Stimulated activated effector memory CD8-positive, alpha-beta T cell treated with anti-CD3 and anti-CD28 coated beads, Interleukin-12 subunit alpha, Interleukin-12 subunit beta, amount 100 ng/mL, for 72 hours (primary cell): Measurements from ENCODE around the gene KCND3.

Experiments
- ATAC-seq: fragments of 150-1000 bp; cut with Tn5 transposase; 2 replicates; pipeline ENCODE4 v1.10.0; 2021
- DNase-seq, 2 donors: peaks; one replicate each; pipeline ENCODE4 v3.0.0; 2021 to 2022; ENCODE audit warnings: low spot score in 2 of 2
- H3K27ac Mint-ChIP-seq: one replicate; pipeline ENCODE4 v1.8.0; 2022; ENCODE audit warnings: mild to moderate bottlenecking, mixed read lengths
- H3K36me3 Mint-ChIP-seq: one replicate; pipeline ENCODE4 v1.8.0; 2022; ENCODE audit warnings: mild to moderate bottlenecking, mixed read lengths
- H3K4me1 Mint-ChIP-seq: one replicate; pipeline ENCODE4 v1.8.0; 2022; ENCODE audit warnings: mixed read lengths
- H3K4me3 Mint-ChIP-seq: one replicate; pipeline ENCODE4 v1.8.0; 2022; ENCODE audit warnings: mild to moderate bottlenecking, mixed read lengths
- H3K9me3 Mint-ChIP-seq: one replicate; pipeline ENCODE4 v1.8.0; 2022; ENCODE audit warnings: mixed read lengths

Gene KCND3

GRCh38 chr1:112000048-112000447 lies 10.6 kb upstream of the KCND3 start:
- no peak overlapping the region for H3K27ac Mint-ChIP-seq
- no peaks in the 10 kb centered on the region for H3K4me1 Mint-ChIP-seq
- no peaks in the 10 kb centered on the region for H3K36me3 Mint-ChIP-seq
- no peak overlapping the region for H3K4me3 Mint-ChIP-seq
- no peak for DNase-seq
- ATAC-seq = no peak
- H3K9me3 Mint-ChIP-seq = no peaks in the 10 kb centered on the region

GRCh38 chr1:111998332-111998731 lies 8.9 kb upstream of the KCND3 start:
- DNase-seq (no peak), ATAC-seq (no peak)
- H3K36me3 Mint-ChIP-seq = no peaks in the 10 kb centered on the region
- no peak overlapping the region for H3K27ac Mint-ChIP-seq
- H3K4me1 Mint-ChIP-seq = no peaks in the 10 kb centered on the region
- H3K9me3 Mint-ChIP-seq = no peaks in the 10 kb centered on the region
- H3K4me3 Mint-ChIP-seq = no peak overlapping the region

- no peak overlapping the region for H3K4me3 Mint-ChIP-seq
- H3K4me1 Mint-ChIP-seq = peaks cover 6% of the 10 kb centered on the region
- no peaks in the 10 kb centered on the region for H3K9me3 Mint-ChIP-seq
- H3K27ac Mint-ChIP-seq = no peak overlapping the region
- DNase-seq (no peak), ATAC-seq (no peak)
- no peaks in the 10 kb centered on the region for H3K36me3 Mint-ChIP-seq
These were observed 3.0 kb upstream of the KCND3 start for GRCh38 chr1:111992476-111992875.

- Mint-ChIP-seq H3K36me3 (no peaks in the 10 kb centered on the region), H3K27ac (no peak overlapping the region), H3K4me1 (peaks cover 6% of the 10 kb centered on the region), H3K9me3 (no peaks in the 10 kb centered on the region), H3K4me3 (peak overlapping the region; percentile 54)
- ATAC-seq (no peak), DNase-seq (no peak)
These were observed 1.6 kb upstream of the KCND3 start for GRCh38 chr1:111990878-111991718.

DNA sequence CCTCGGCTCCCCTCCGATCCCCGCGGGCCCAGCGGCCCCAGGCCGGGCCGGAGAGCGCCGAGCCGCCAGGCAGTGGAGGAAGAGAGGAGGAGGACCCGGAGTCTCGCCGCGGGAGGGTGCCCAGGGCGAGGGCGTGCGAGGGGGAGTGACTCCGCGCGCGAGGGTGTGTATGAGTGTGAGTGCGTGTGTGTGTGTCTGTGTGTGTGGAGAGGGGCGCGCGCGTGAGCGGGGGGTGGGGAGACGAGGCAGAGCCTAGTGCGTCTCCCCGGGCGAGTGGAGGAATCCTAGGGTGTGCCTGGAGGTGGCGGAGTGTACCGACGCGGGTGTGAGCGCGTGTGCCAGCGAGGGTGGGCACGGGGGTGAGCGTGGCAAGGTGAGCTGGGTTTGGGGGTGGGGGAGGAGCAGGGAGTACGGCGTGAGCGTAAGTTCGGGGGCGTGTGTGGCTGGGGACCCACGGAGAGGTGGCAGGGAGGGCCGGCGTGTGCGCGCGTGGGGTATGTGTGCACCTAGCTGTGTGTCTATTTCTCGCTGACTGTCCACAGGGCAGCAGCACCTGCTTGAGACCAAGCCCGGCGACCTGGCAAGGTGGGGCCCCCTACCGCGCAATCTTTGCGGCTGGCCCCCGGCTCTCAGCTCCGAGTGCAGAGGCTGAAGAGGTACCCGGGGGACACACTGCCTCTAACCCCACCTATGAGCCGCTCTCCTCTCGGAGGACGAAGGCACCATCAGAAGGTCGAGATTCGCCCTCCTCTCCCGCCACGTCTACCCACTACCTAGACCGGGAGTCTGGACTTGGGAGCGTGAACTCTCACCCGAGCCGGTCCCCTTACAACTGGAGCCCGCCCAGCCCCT lies 784 bp upstream of the KCND3 start:
- peaks cover 6% of the 10 kb centered on the region for H3K4me1 Mint-ChIP-seq
- H3K9me3 Mint-ChIP-seq = no peaks in the 10 kb centered on the region
- no peaks in the 10 kb centered on the region for H3K36me3 Mint-ChIP-seq
- ATAC-seq (no peak), DNase-seq (no peak)
- H3K27ac Mint-ChIP-seq = no peak overlapping the region
- H3K4me3 Mint-ChIP-seq = peak overlapping the region; percentile 54

DNA sequence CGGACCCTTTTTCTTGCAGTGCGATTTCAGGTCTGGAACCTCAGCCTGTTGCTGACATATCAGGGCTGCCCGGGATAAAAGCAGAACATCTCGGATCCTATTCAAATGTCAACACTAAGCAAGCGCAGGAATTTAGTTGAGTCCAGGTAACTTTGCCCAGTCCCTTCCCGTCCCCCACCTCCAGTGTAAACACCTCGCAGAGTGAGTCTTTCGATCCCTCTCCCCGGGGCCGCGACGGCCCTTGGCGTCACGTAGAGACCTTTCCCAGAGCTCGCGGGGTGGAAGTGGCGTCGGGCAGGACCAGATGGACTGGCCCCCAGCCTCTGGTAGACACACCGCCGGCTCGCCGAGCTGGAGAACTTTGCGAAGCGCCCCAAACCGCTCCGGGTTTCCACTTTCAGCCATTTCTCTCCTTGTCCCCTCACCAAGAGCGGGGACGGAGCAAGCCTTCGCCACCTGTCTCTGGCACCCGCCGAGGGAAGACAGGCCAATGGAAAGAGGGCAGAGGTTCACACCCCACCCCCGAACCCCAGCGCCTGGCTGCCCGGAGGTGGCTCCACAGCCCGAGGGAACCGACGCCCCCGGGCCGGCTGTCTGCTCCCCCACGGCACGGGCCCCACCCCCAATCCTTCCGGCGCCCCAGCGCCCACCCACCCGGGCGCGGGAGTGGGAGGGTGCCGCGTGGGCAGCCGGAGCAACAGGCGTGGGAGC lies 570 bp downstream of the KCND3 start:
- DNase-seq (no peak), ATAC-seq (no peak)
- H3K9me3 Mint-ChIP-seq = no peaks in the 10 kb centered on the region
- no peaks in the 10 kb centered on the region for H3K36me3 Mint-ChIP-seq
- no peak overlapping the region for H3K4me3 Mint-ChIP-seq
- H3K4me1 Mint-ChIP-seq = peaks cover 6% of the 10 kb centered on the region
- no peak overlapping the region for H3K27ac Mint-ChIP-seq

DNA sequence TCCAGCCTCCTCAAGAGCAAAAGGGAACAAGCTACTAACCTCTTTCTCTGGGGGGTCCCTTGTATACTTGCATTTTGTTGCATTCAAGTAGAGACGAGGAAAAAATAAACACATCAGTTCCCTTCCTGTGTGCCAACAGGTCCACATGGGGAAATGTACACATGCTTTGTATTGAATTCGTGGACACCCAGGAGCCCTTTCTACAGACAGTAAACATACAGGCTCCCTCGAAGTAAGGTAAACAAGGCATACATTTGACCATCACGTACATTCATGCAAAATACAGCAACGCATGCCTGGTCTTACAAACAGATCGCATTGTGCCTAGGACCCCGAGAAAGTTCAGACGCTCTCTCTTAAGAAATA lies 1.1 kb downstream of the KCND3 start:
- DNase-seq (no peak), ATAC-seq (no peak)
- Mint-ChIP-seq H3K4me1 (peaks cover 6% of the 10 kb centered on the region), H3K4me3 (no peak overlapping the region), H3K27ac (no peak overlapping the region), H3K36me3 (no peaks in the 10 kb centered on the region), H3K9me3 (no peaks in the 10 kb centered on the region)

DNA sequence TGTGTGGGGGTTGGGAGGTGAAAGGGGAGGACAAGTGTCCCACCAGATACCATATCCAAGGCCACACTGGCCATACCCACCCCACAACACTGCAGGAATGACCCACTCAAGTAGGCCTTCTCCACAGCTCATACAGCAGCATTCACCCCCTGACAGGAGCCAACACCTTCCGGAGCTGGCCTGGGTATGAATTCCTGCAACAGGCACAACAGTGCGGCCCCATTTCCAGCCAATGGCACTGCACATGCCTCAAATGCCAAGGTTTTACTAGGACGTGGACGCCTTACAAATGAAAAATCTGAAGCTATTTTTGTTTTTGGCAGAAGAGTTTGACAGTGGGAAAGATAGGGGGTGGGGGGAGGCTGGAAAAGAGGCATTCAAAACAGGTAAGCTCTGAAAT lies 2.0 kb downstream of the KCND3 start:
- Mint-ChIP-seq H3K9me3 (no peaks in the 10 kb centered on the region), H3K4me1 (peaks cover 6% of the 10 kb centered on the region), H3K27ac (no peak overlapping the region), H3K36me3 (no peaks in the 10 kb centered on the region), H3K4me3 (no peak overlapping the region)
- DNase-seq = no peak
- no peak for ATAC-seq

- Mint-ChIP-seq H3K4me1 (no peaks in the 10 kb centered on the region), H3K9me3 (no peaks in the 10 kb centered on the region), H3K36me3 (no peaks in the 10 kb centered on the region), H3K4me3 (no peak overlapping the region), H3K27ac (no peak overlapping the region)
- ATAC-seq (no peak), DNase-seq (no peak)
These were observed 6.0 kb downstream of the KCND3 start for GRCh38 chr1:111983500-111983899.

GRCh38 chr1:111982428-111982827 lies 7.0 kb downstream of the KCND3 start:
- no peak for DNase-seq
- ATAC-seq = no peak
- Mint-ChIP-seq H3K27ac (no peak overlapping the region), H3K4me1 (no peaks in the 10 kb centered on the region), H3K9me3 (no peaks in the 10 kb centered on the region), H3K4me3 (no peak overlapping the region), H3K36me3 (no peaks in the 10 kb centered on the region)

GRCh38 chr1:111981871-111982270 lies 7.6 kb downstream of the KCND3 start:
- no peaks in the 10 kb centered on the region for H3K4me1 Mint-ChIP-seq
- no peak for ATAC-seq
- H3K4me3 Mint-ChIP-seq = no peak overlapping the region
- no peaks in the 10 kb centered on the region for H3K36me3 Mint-ChIP-seq
- no peaks in the 10 kb centered on the region for H3K9me3 Mint-ChIP-seq
- no peak overlapping the region for H3K27ac Mint-ChIP-seq
- DNase-seq = no peak

GRCh38 chr1:111981090-111981489 lies 8.4 kb downstream of the KCND3 start:
- no peak overlapping the region for H3K4me3 Mint-ChIP-seq
- ATAC-seq = no peak
- H3K4me1 Mint-ChIP-seq = no peaks in the 10 kb centered on the region

GRCh38 chr1:111980686-111981085 lies 8.8 kb downstream of the KCND3 start:
- no peak for ATAC-seq
- H3K4me3 Mint-ChIP-seq = no peak overlapping the region
- no peaks in the 10 kb centered on the region for H3K9me3 Mint-ChIP-seq
- DNase-seq = no peak
- H3K4me1 Mint-ChIP-seq = no peaks in the 10 kb centered on the region
- H3K36me3 Mint-ChIP-seq = no peaks in the 10 kb centered on the region
- no peak overlapping the region for H3K27ac Mint-ChIP-seq

More at GRCh38 chr1:111981090-111981489, 8.4 kb downstream of the KCND3 start:
- H3K9me3 Mint-ChIP-seq = no peaks in the 10 kb centered on the region
- DNase-seq = no peak
- H3K36me3 Mint-ChIP-seq = no peaks in the 10 kb centered on the region
- no peak overlapping the region for H3K27ac Mint-ChIP-seq

- ATAC-seq (no peak), DNase-seq (no peak)
- H3K27ac Mint-ChIP-seq = no peak overlapping the region
- H3K4me3 Mint-ChIP-seq = no peak overlapping the region
- no peaks in the 10 kb centered on the region for H3K36me3 Mint-ChIP-seq
- no peaks in the 10 kb centered on the region for H3K9me3 Mint-ChIP-seq
- no peaks in the 10 kb centered on the region for H3K4me1 Mint-ChIP-seq
These were observed 10.8 kb downstream of the KCND3 start for GRCh38 chr1:111978695-111979094.

DNA sequence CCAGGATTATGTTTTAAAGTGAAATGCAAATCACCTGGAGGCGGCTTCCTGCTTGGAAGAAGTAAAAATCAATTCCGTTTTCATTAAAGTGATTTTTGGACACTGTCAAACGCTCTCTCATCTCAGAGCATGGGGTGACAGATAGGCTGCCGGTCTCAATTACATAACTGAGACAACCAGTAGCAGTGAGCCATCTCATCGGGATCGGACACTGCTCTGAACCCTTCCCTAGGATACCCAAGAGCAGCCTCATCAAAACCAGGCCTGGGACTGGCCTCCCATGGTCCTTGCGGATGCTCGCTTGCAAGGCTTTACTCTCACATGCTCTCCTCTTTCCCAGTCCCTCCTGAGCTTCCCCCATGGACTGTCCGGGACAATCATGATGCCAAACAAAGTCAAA lies 12.1 kb downstream of the KCND3 start:
- Mint-ChIP-seq H3K4me1 (no peaks in the 10 kb centered on the region), H3K4me3 (no peak overlapping the region), H3K9me3 (no peaks in the 10 kb centered on the region), H3K36me3 (no peaks in the 10 kb centered on the region), H3K27ac (no peak overlapping the region)
- ATAC-seq (no peak), DNase-seq (no peak)
